K562 (cell line): Measurements from ENCODE around the gene MPRIP. TPM values are rescaled to one million over a fixed set of nuclear protein-coding genes. Genes with fewer than 3 reads are reported as not detected.

ENCODE experiments used
- ATAC-seq: fragments of 200-7000 bp; cut with Tn5 transposase; 3 replicates; pipeline ENCODE4 v1.9.1; 2020; ENCODE audit warnings: moderate library complexity
- BruUV-seq: library from RNA; stranded (reverse); fragments of 400-500 nt; replicated peaks from 2 replicates; lab custom pipeline; 2021; lab: Mats Ljungman, UMichigan
- CTCF ChIA-PET: fragments of 300-600 bp; formaldehyde crosslinking; extraction: SDS; loops from one replicate; lab custom pipeline; 2021; ENCODE audit warnings: low intra/inter-chr PET ratio; lab: Yijun Ruan, JAX
- POLR2A ChIA-PET: fragments of 300-600, 350-650 bp; sonication (Branson Sonifier 250); formaldehyde crosslinking; extraction: SDS; loops from one replicate; lab custom pipeline; 2021; ENCODE audit warnings: antibody characterized with exemption, inconsistent platforms; lab: Yijun Ruan, JAX
- DNase-seq, 4 experiments: peaks; one replicate each; pipeline versions ENCODE4 v3.0.0 to v3.0.0-alpha.2; 2011 to 2018; ENCODE audit warnings: low spot score in 3 of 4, mixed read lengths in 3 of 4; ENCODE audit errors: extremely low read depth in 1 of 4
- FAIRE-seq: peaks from 2 replicates; lab custom pipeline; 2011; peaks lifted over from hg19 to GRCh38; lab: Jason Lieb, UNC
- H2AFZ ChIP-seq: 2 replicates; pipeline ENCODE4 v1.6.0; 2011; ENCODE audit warnings: low read depth, low read length, control low read depth, inconsistent platforms
- H3K27ac ChIP-seq: fragments of 200-600 bp; 3 replicates; pipeline ENCODE4 v1.8.0; 2011; ENCODE audit warnings: low read depth, mild to moderate bottlenecking, control low read depth, inconsistent platforms, low read length, moderate library complexity, mixed read lengths; ENCODE audit errors: extremely low read depth
- H3K27me3 ChIP-seq, 2 experiments: fragments of 300-600 bp in 1 of 2; 2 replicates in 1 of 2; 3 replicates in 1 of 2; pipeline versions ENCODE4 v1.6.0 to v1.8.0; 2011; ENCODE audit warnings: inconsistent platforms in 2 of 2, low read length in 2 of 2, mild to moderate bottlenecking in 1 of 2, mixed read lengths in 1 of 2, moderate library complexity in 1 of 2; ENCODE audit not compliant: control insufficient read depth in 2 of 2, insufficient read depth in 2 of 2
- H3K36me3 ChIP-seq: fragments of 300-600 bp; 3 replicates; pipeline ENCODE4 v1.8.0; 2011; ENCODE audit warnings: mild to moderate bottlenecking, low read length, inconsistent platforms; ENCODE audit not compliant: control insufficient read depth, insufficient read depth
- H3K4me1 ChIP-seq, 2 experiments: fragments of 200-600 bp in 1 of 2; replicated peaks in 1 of 2; 2 replicates in 1 of 2; 3 replicates in 1 of 2; pipeline versions ENCODE4 v1.5.1 to v1.8.0; 2011; ENCODE audit warnings: inconsistent platforms in 2 of 2, low read length in 2 of 2, mild to moderate bottlenecking in 1 of 2, mixed read lengths in 1 of 2, moderate library complexity in 1 of 2; ENCODE audit not compliant: control insufficient read depth in 2 of 2, insufficient read depth in 2 of 2
- H3K4me2 ChIP-seq: 2 replicates; pipeline ENCODE4 v1.6.1; 2011; ENCODE audit warnings: low read length, control low read depth, inconsistent platforms, mixed read lengths; ENCODE audit not compliant: insufficient read depth
- H3K4me3 ChIP-seq: fragments of 200-600 bp; sonication (generic), shearing (Covaris generic); 2 replicates; pipeline ENCODE4 v1.5.1; 2016; ENCODE audit warnings: control low read depth, inconsistent platforms
- H3K79me2 ChIP-seq: fragments of 200-600 bp; 3 replicates; pipeline ENCODE4 v1.8.0; 2011; ENCODE audit warnings: low read length, inconsistent platforms; ENCODE audit not compliant: control insufficient read depth, insufficient read depth
- H3K9ac ChIP-seq, 2 experiments: 2 replicates each; pipeline versions ENCODE4 v1.6.0 to v1.6.1; 2011; ENCODE audit warnings: low read depth in 2 of 2, low read length in 2 of 2, control low read depth in 1 of 2, inconsistent platforms in 1 of 2, mild to moderate bottlenecking in 1 of 2, mixed read lengths in 1 of 2; ENCODE audit not compliant: insufficient read depth in 1 of 2
- H3K9me1 ChIP-seq: one replicate; pipeline ENCODE4 v1.6.0; 2011; ENCODE audit warnings: inconsistent platforms, mild to moderate bottlenecking, low read length, moderate library complexity; ENCODE audit not compliant: control insufficient read depth, insufficient read depth
- H3K9me3 ChIP-seq: replicated peaks from 2 replicates; pipeline ENCODE4 v1.5.1; 2011; ENCODE audit warnings: low read depth, low read length, inconsistent platforms; ENCODE audit not compliant: control insufficient read depth, insufficient read depth
- H4K20me1 ChIP-seq: replicated peaks from 2 replicates; pipeline ENCODE4 v1.6.1; 2011; ENCODE audit warnings: low read length, inconsistent platforms, mixed read lengths; ENCODE audit not compliant: control insufficient read depth, insufficient read depth
- BMI1 ChIP-seq: fragments of 150-350 bp; IDR thresholded peaks from 2 replicates; pipeline ENCODE4 v1.6.1; 2014; ENCODE audit warnings: low read length
- HNRNPL ChIP-seq: fragments of 200-400 bp; formaldehyde crosslinking; IDR thresholded peaks from 2 replicates; pipeline ENCODE4 v1.6.1; 2017; ENCODE audit warnings: low read depth, mild to moderate bottlenecking, low read length
- HSF4 ChIP-seq: fragments of 250-450 bp; sonication (Bioruptor Pico); IDR thresholded peaks from 2 replicates; pipeline ENCODE4 v2.1.2; 2022; ENCODE audit warnings: mild to moderate bottlenecking, moderate library complexity, borderline replicate concordance
- MAFK ChIP-seq: IDR thresholded peaks from 2 replicates; pipeline ENCODE4 v1.6.1; 2011; ENCODE audit warnings: low read length, improper control_type of control experiment
- OTX1 ChIP-seq: fragments of 450-650 bp; formaldehyde crosslinking; IDR thresholded peaks from 2 replicates; pipeline ENCODE4 v1.4.0; 2022; ENCODE audit warnings: mild to moderate bottlenecking
- SAFB ChIP-seq: fragments of 200-400 bp; formaldehyde crosslinking; IDR thresholded peaks from 2 replicates; pipeline ENCODE4 v1.6.1; 2017; ENCODE audit warnings: low read depth, low read length, borderline replicate concordance
- SRSF7 ChIP-seq: fragments of 200-400 bp; formaldehyde crosslinking; optimal IDR thresholded peaks from 2 replicates; pipeline ENCODE3; 2017; ENCODE audit warnings: mild to moderate bottlenecking, low read depth, low read length
- TARDBP ChIP-seq: fragments of 450-650 bp; IDR thresholded peaks from 2 replicates; pipeline ENCODE4 v1.6.1; 2016
- TRIM24 ChIP-seq, 2 experiments: fragments of 450-650 bp; IDR thresholded peaks; 2 replicates each; pipeline ENCODE4 v1.6.1; 2016
- ZNF263 ChIP-seq: sonication (generic); formaldehyde crosslinking; IDR thresholded peaks from 2 replicates; pipeline ENCODE4 v1.8.0; 2022; ENCODE audit warnings: mild to moderate bottlenecking, missing genetic modification reagents, borderline replicate concordance
- ZSCAN29 ChIP-seq: fragments of 450-650 bp; IDR thresholded peaks from 2 replicates; pipeline ENCODE4 v1.6.1; 2017
- WGBS: fragments of 100-300 bp; shearing (Covaris generic); methylation state at CpG from one replicate; pipeline ENCODE4 v1.1.6; 2016; ENCODE audit warnings: low coverage, mixed read lengths; ENCODE audit not compliant: insufficient coverage; ENCODE audit errors: missing lambda C conversion rate; 5-methylcytosine and 5-hydroxymethylcytosine counted together
- in situ Hi-C: fragments of 300-500 bp; cut with MboI; formaldehyde crosslinking; loops from 4 replicates; pipeline ENCODE4 v1.15.0; 2018; ENCODE audit warnings: inconsistent platforms, mixed read lengths
- intact Hi-C: fragments of 100-400 bp; cut with micrococcal nuclease; formaldehyde crosslinking; loops from 2 replicates; pipeline ENCODE4 v1.14.2; 2022
- polyA plus RNA-seq, 8 experiments: library from polyadenylated mRNA; depleted of rRNA in 4 of 8; stranded (reverse) in 5 of 8; unstranded in 3 of 8; fragments of >200 nt; fragmentation: Nextera tagmentation in 2 of 8; fragmentation: Illumina TruSeq in 1 of 8; extraction: Ambion mirVana in 2 of 8; extraction: Trizol in 1 of 8; gene quantifications; 2 replicates each; pipeline versions ENCODE4 v1.2.1 to v1.2.3, GENCODE V29; 2011 to 2014; ENCODE audit warnings: inconsistent platforms in 1 of 8, missing spikeins in 1 of 8
- total RNA-seq, 7 experiments: library from RNA; depleted of rRNA in 6 of 7; stranded (reverse); fragments of >200 nt in 6 of 7; fragmentation: Illumina TruSeq in 2 of 7; extraction: Trizol in 2 of 7; gene quantifications; 2 replicates each; pipeline versions ENCODE4 v1.2.1 to v1.2.3, GENCODE V29; 2011 to 2021; ENCODE audit warnings: low replicate concordance in 1 of 7
- TF ChIP-seq, protein P1 (sequence below): sonication (generic); formaldehyde crosslinking; IDR thresholded peaks from 2 replicates; pipeline ENCODE4 v1.8.1; 2023; ENCODE audit warnings: mild to moderate bottlenecking, missing genetic modification reagents
- TF ChIP-seq, protein P2 (sequence below): fragments of 450-650 bp; formaldehyde crosslinking; IDR thresholded peaks from 2 replicates; pipeline ENCODE4 v1.4.0; 2020; ENCODE audit warnings: mild to moderate bottlenecking
- TF ChIP-seq, protein P3 (sequence below): fragments of 450-650 bp; IDR thresholded peaks from 2 replicates; pipeline ENCODE4 v1.6.1; 2016; ENCODE audit warnings: low read depth

MPRIP gene
- total and polyA plus RNA-seq, 9 of the 15 experiments (the other 6 are each of a cell fraction or from before 2014, with no cell fraction given): 10.0 to 72.6 (median 30.1) TPM

DNA sequence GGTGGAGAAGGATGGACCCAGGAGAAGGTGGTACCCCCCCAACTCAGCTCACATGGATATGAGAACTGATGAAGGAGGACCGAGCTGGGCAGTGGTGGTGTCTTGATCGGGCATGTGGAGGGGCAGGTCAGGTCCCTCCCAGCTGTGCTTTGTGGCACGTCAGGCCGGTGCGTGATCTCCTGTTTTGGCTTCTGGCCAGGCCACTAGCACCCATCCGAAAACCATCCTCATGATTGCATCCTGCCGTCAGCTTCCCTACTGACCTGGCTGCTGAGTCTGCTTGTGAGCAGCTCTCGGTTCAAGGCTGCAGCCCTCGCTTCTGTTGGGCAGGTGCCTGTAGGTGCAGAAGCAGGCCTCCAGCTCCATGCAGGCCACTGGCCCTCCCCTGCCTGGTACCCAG, 110.8 kb downstream of the MPRIP start:
- H3K4me2 ChIP-seq: no peak overlapping the region
- no peaks in the 10 kb centered on the region for H4K20me1 ChIP-seq
- POLR2A ChIA-PET: interaction anchor here (0.6 to 1.3 kb wide), 2 partner anchors 12 to 690 kb away, joined by 3 read pairs; no protein-coding TSS in a partner anchor
- no peak for TF ChIP-seq MAFK
- no peak for TF ChIP-seq TARDBP
- TF ChIP-seq HSF4 (CRISPR knock-in tag): no peak
- TF ChIP-seq ZNF263 (CRISPR knock-in tag): no peak
- TF ChIP-seq, protein P1, sequence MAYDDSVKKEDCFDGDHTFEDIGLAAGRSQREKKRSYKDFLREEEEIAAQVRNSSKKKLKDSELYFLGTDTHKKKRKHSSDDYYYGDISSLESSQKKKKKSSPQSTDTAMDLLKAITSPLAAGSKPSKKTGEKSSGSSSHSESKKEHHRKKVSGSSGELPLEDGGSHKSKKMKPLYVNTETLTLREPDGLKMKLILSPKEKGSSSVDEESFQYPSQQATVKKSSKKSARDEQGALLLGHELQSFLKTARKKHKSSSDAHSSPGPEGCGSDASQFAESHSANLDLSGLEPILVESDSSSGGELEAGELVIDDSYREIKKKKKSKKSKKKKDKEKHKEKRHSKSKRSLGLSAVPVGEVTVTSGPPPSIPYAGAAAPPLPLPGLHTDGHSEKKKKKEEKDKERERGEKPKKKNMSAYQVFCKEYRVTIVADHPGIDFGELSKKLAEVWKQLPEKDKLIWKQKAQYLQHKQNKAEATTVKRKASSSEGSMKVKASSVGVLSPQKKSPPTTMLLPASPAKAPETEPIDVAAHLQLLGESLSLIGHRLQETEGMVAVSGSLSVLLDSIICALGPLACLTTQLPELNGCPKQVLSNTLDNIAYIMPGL: no peak
- no peak for TF ChIP-seq SRSF7
- no peak for TF ChIP-seq TRIM24 (IDR thresholded peaks at IDR 0.05)
- TF ChIP-seq OTX1 (CRISPR knock-in tag): no peak
- TF ChIP-seq SAFB: no peak
- TF ChIP-seq BMI1: no peak
- no peak for TF ChIP-seq HNRNPL
- TF ChIP-seq, protein P2, sequence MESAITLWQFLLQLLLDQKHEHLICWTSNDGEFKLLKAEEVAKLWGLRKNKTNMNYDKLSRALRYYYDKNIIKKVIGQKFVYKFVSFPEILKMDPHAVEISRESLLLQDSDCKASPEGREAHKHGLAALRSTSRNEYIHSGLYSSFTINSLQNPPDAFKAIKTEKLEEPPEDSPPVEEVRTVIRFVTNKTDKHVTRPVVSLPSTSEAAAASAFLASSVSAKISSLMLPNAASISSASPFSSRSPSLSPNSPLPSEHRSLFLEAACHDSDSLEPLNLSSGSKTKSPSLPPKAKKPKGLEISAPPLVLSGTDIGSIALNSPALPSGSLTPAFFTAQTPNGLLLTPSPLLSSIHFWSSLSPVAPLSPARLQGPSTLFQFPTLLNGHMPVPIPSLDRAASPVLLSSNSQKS (CRISPR knock-in tag): no peak
- TF ChIP-seq, protein P3, sequence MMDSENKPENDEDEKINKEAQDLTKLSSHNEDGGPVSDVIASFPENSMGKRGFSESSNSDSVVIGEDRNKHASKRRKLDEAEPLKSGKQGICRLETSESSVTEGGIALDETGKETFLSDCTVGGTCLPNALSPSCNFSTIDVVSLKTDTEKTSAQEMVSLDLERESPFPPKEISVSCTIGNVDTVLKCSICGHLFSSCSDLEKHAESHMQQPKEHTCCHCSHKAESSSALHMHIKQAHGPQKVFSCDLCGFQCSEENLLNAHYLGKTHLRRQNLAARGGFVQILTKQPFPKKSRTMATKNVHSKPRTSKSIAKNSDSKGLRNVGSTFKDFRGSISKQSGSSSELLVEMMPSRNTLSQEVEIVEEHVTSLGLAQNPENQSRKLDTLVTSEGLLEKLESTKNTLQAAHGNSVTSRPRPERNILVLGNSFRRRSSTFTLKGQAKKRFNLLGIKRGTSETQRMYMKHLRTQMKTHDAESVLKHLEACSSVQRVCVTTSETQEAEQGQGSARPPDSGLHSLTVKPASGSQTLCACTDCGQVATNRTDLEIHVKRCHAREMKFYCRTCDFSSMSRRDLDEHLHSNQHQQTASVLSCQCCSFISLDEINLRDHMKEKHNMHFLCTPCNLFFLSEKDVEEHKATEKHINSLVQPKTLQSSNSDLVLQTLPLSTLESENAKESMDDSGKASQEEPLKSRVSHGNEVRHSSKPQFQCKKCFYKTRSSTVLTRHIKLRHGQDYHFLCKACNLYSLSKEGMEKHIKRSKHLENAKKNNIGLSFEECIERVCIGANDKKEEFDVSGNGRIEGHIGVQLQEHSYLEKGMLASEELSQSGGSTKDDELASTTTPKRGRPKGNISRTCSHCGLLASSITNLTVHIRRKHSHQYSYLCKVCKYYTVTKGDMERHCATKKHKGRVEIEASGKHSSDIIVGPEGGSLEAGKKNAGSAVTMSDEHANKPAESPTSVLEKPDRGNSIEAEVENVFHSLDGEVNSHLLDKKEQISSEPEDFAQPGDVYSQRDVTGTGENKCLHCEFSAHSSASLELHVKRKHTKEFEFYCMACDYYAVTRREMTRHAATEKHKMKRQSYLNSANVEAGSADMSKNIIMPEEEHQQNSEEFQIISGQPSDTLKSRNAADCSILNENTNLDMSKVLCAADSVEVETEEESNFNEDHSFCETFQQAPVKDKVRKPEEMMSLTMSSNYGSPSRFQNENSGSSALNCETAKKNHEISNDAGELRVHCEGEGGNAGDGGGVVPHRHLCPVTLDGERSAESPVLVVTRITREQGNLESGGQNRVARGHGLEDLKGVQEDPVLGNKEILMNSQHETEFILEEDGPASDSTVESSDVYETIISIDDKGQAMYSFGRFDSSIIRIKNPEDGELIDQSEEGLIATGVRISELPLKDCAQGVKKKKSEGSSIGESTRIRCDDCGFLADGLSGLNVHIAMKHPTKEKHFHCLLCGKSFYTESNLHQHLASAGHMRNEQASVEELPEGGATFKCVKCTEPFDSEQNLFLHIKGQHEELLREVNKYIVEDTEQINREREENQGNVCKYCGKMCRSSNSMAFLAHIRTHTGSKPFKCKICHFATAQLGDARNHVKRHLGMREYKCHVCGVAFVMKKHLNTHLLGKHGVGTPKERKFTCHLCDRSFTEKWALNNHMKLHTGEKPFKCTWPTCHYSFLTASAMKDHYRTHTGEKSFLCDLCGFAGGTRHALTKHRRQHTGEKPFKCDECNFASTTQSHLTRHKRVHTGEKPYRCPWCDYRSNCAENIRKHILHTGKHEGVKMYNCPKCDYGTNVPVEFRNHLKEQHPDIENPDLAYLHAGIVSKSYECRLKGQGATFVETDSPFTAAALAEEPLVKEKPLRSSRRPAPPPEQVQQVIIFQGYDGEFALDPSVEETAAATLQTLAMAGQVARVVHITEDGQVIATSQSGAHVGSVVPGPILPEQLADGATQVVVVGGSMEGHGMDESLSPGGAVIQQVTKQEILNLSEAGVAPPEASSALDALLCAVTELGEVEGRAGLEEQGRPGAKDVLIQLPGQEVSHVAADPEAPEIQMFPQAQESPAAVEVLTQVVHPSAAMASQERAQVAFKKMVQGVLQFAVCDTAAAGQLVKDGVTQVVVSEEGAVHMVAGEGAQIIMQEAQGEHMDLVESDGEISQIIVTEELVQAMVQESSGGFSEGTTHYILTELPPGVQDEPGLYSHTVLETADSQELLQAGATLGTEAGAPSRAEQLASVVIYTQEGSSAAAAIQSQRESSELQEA: no peak
- no peak for TF ChIP-seq ZSCAN29

More for the DNA sequence above, 110.8 kb downstream of the MPRIP start:
- no peak for DNase-seq
- Histone ChIP-seq H3K36me3 (peaks cover 42% of the 10 kb centered on the region; the same call in 2 of the 3 replicates), H3K4me3 (no peak overlapping the region), H3K27ac (no peak overlapping the region), H3K9me3 (no peaks in the 10 kb centered on the region), H2AFZ (no peak overlapping the region), H3K9ac (no peak overlapping the region), H3K79me2 (no peaks in the 10 kb centered on the region), H3K27me3 (no peaks in the 10 kb centered on the region), H3K4me1 (no peaks in the 10 kb centered on the region; a peak in 1 of 5 replicates), H3K9me1 (no peaks in the 10 kb centered on the region)
- no peak for FAIRE-seq
- WGBS: 95% methylated on average over 4 of the region's 9 CpGs
- intact Hi-C loops (no loop called here), in situ Hi-C loops (no loop called here)
- CTCF ChIA-PET: no interaction called here
- ATAC-seq: no peak
- no TSS peak for BruUV-seq
